Omental fat pad (tissue), 4 donors: ENCODE results near the gene LRRC71. TPM values are rescaled to one million over a fixed set of nuclear protein-coding genes. Genes with fewer than 3 reads are reported as not detected.
A peak's percentile ranks its signal among the peaks of the same experiment; 100 is the strongest.

Experiments
- ATAC-seq: fragments of 150-250 bp; one replicate; pipeline ENCODE4 v1.9.1; 2016; ENCODE audit warnings: mild to moderate bottlenecking, moderate library complexity; ENCODE audit not compliant: low FRiP score
- DNase-seq: peaks from one replicate; pipeline ENCODE4 v3.0.0-alpha.2; 2019; ENCODE audit warnings: low spot score
- CTCF ChIP-seq, 3 donors: fragments of 450-650 bp; IDR thresholded peaks; one replicate each; pipeline ENCODE4 v1.5.1; 2016 to 2017; ENCODE audit warnings: antibody characterized with exemption in 3 of 3, mild to moderate bottlenecking in 3 of 3, moderate library complexity in 2 of 3
- total RNA-seq, 4 donors: library from RNA; depleted of rRNA; stranded (reverse); fragments of >200 nt; gene quantifications; one replicate each; pipeline ENCODE4 v1.1.0, GENCODE V29; 2016

The LRRC71 gene
- total RNA-seq, 4 donors from 2014 or later, result not detected

GRCh38 chr1:156895927-156896326 is 24.5 kb upstream of the LRRC71 start:
- TF ChIP-seq CTCF (IDR thresholded peaks at IDR 0.05), result no peak
- no peak for ATAC-seq
- DNase-seq, result no peak

DNA sequence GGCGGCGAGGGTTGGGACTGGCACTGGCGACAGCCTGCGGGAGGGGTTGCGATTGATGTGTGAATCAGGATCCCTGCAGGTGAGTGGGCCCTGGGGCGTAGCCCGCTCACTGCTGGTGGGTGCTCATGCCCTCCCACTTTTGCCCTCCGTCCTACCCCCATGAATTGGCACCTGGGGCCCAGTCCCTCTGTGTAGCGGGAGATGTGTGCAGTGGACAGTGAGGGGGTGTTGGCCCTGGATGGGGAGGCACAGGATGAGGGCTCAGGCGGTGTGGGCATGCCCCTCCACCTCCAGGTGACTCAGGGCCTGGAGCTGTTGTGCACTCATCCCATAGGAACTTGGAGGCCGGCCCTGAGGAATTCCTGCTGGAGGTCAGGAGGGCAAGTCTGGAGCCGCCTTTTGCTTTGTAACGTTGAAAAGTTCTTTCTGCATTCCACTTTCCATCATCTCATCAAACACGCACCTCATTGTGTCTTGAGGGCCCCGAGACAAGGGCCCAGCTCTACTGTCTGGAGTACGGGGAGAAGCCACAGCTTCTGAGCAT is 23.9 kb upstream of the LRRC71 start:
- ATAC-seq (peak; percentile 73), DNase-seq (no peak)
- no peak for TF ChIP-seq CTCF (IDR thresholded peaks at IDR 0.05)

GRCh38 chr1:156897078-156897825 is 23.2 kb upstream of the LRRC71 start:
- DNase-seq (no peak), ATAC-seq (no peak)
- no peak for TF ChIP-seq CTCF (IDR thresholded peaks at IDR 0.05)

DNA sequence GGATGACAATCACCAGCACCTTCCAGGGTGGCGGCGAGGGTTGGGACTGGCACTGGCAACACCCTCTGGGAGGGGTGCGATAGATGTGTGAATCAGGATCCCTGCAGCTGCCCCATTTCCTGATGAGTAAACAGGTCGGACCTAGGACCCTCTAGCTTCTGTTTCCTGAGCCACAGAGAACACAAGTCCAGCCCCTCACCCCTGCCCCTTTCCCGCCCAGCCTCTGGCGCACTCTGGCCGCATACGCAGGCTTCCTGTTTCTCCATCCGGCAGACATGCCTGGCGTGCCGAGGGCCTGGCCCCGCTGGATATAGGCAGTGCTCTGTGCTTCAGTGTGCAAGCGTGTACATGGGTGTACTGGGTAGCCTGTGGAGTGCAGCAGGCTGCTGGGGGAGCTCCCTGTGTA is 22.3 kb upstream of the LRRC71 start:
- no peak for ATAC-seq
- TF ChIP-seq CTCF (IDR thresholded peaks at IDR 0.05), result no peak
- no peak for DNase-seq

DNA sequence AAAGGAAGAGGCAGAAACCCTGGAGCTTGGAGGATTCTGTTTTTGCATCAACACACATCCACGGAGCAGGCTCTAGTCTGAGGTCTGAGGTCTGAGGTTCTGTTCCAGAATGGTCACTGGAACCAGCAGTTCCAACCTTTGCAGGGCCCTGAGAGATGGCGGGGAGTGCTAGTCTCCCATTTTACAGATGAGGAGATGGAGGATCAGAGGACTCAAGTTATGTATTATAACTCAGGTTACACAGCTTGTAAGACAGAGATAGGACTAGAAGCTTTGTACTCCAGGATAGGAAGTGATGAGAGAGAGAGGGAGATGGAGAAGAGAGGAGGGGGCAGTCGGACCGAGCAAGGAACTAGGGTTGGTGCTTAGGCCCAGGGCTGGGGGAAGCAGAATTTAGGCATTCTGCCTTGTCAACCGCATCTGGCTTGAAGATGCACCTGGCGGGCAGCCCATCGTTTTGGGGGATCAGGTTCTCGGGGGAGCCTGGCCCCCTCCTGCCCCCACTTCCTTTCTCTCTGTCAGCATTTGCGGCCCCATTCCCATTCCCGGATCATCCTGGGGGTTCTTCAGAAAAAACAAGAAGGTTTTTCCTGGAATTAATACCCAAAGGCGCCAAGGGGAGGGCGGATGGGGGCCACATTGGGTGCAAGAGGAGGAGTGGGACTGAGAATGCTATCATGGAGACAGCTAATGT is 21.3 kb upstream of the LRRC71 start:
- ATAC-seq (no peak), DNase-seq (no peak)
- TF ChIP-seq CTCF (IDR thresholded peaks at IDR 0.05), result no peak

- no peak for TF ChIP-seq CTCF (IDR thresholded peaks at IDR 0.05)
- ATAC-seq, result no peak
- DNase-seq, result no peak
Measured at GRCh38 chr1:156899956-156900718, 20.3 kb upstream of the LRRC71 start.
